Right ventricle myocardium inferior (tissue), 1 donor: ENCODE data around the gene UBE2R2. TPM values are rescaled to one million over a fixed set of nuclear protein-coding genes. Genes with fewer than 3 reads are reported as not detected.
A peak's percentile ranks its signal among the peaks of the same experiment; 100 is the strongest.
"Not testable (repeated sequence)": the region's sequence is repeated elsewhere in the genome, so short reads cannot be mapped to it uniquely, and the experiment has no call there.

ENCODE experiments used
- ATAC-seq: fragments of 200-7000 bp; cut with Tn5 transposase; one replicate; pipeline ENCODE4 v1.9.1; 2020; ENCODE audit warnings: mild to moderate bottlenecking, moderate library complexity
- DNase-seq: peaks from one replicate; pipeline ENCODE4 v3.0.0; 2021; ENCODE audit errors: missing footprints
- intact Hi-C: fragments of 100-400 bp; cut with DNase I; formaldehyde crosslinking; loops from one replicate; pipeline ENCODE4 v1.11.0; 2022
- total RNA-seq: library from RNA; stranded (reverse); fragmentation: NEBNext Ultra II Directional; extraction: Animal tissue kit (Norgen Biotek cat#: 25700); gene quantifications from one replicate; pipeline ENCODE4 v1.2.1, GENCODE V29; 2021
- donor health status: DM: no; HTN: yes; CAD: no; lungs with severe emphysema.

The UBE2R2 gene
- total RNA-seq, 1 donor from 2014 or later = 44.0 TPM

GRCh38 chr9:33867747-33868439, 50.9 kb downstream of the UBE2R2 start:
- DNase-seq = no peak
- ATAC-seq = peak; percentile 88
- intact Hi-C loops = no loop called here

- intact Hi-C loops = no loop called here
- DNase-seq (no peak), ATAC-seq (peak; percentile 76)
Measured at GRCh38 chr9:33868440-33868973, 51.5 kb downstream of the UBE2R2 start.

- intact Hi-C loops, DNase-seq, ATAC-seq: not testable (repeated sequence)
Measured at GRCh38 chr9:33869243-33869642, 52.3 kb downstream of the UBE2R2 start.

- ATAC-seq = no peak
- DNase-seq = no peak
- intact Hi-C loops = no loop called here
Measured at GRCh38 chr9:33877727-33878489, 60.9 kb downstream of the UBE2R2 start.

- intact Hi-C loops = no loop called here
- ATAC-seq = no peak
Measured at GRCh38 chr9:33878691-33879366, 61.9 kb downstream of the UBE2R2 start.

GRCh38 chr9:33880211-33881089, 63.5 kb downstream of the UBE2R2 start:
- intact Hi-C loops = no loop called here
- ATAC-seq = no peak
- DNase-seq = no peak

More at GRCh38 chr9:33878691-33879366, 61.9 kb downstream of the UBE2R2 start:
- no peak for DNase-seq

GRCh38 chr9:33881635-33882034, 64.7 kb downstream of the UBE2R2 start:
- intact Hi-C loops = no loop called here
- DNase-seq (no peak), ATAC-seq (no peak)

- DNase-seq (no peak), ATAC-seq (no peak)
- intact Hi-C loops = no loop called here
Measured at GRCh38 chr9:33884856-33885701, 68.1 kb downstream of the UBE2R2 start.

GRCh38 chr9:33885948-33886347, 69.0 kb downstream of the UBE2R2 start:
- intact Hi-C loops = no loop called here
- DNase-seq (no peak), ATAC-seq (no peak)

- no peak for DNase-seq
- ATAC-seq = no peak
- intact Hi-C loops = no loop called here
Measured at GRCh38 chr9:33893861-33894260, 76.9 kb downstream of the UBE2R2 start.

- ATAC-seq = no peak
- intact Hi-C loops = no loop called here
- DNase-seq = no peak
Measured at GRCh38 chr9:33894316-33894715, 77.4 kb downstream of the UBE2R2 start.

- DNase-seq (no peak), ATAC-seq (no peak)
- intact Hi-C loops = no loop called here
Measured at GRCh38 chr9:33903157-33903780, 86.3 kb downstream of the UBE2R2 start.

- intact Hi-C loops = no loop called here
- ATAC-seq (no peak), DNase-seq (no peak)
Measured at GRCh38 chr9:33905137-33905536, 88.2 kb downstream of the UBE2R2 start.

- ATAC-seq (no peak), DNase-seq (no peak)
- intact Hi-C loops = no loop called here
Measured at GRCh38 chr9:33906769-33907168, 89.8 kb downstream of the UBE2R2 start.

GRCh38 chr9:33907347-33907746, 90.4 kb downstream of the UBE2R2 start:
- DNase-seq = no peak
- intact Hi-C loops = no loop called here
- no peak for ATAC-seq

GRCh38 chr9:33908114-33908513, 91.2 kb downstream of the UBE2R2 start:
- DNase-seq = no peak
- no peak for ATAC-seq
- intact Hi-C loops = no loop called here

GRCh38 chr9:33908749-33909148, 91.8 kb downstream of the UBE2R2 start:
- ATAC-seq (no peak), DNase-seq (no peak)
- intact Hi-C loops = no loop called here
